Breast epithelium (tissue), 3 donors: Measurements from ENCODE around the gene TRPC4AP.

Source experiments
- POLR2A ChIP-seq: fragments of 450-650 bp; IDR thresholded peaks from one replicate; pipeline ENCODE4 v1.6.1; 2016; ENCODE audit warnings: antibody characterized with exemption, mild to moderate bottlenecking, moderate library complexity
- TF ChIP-seq, protein P1 (sequence below), 3 donors: fragments of 450-650 bp; IDR thresholded peaks; one replicate each; pipeline ENCODE4 v1.5.1; 2016 to 2017; ENCODE audit warnings: antibody characterized with exemption in 3 of 3, mild to moderate bottlenecking in 3 of 3, moderate library complexity in 3 of 3

DNA sequence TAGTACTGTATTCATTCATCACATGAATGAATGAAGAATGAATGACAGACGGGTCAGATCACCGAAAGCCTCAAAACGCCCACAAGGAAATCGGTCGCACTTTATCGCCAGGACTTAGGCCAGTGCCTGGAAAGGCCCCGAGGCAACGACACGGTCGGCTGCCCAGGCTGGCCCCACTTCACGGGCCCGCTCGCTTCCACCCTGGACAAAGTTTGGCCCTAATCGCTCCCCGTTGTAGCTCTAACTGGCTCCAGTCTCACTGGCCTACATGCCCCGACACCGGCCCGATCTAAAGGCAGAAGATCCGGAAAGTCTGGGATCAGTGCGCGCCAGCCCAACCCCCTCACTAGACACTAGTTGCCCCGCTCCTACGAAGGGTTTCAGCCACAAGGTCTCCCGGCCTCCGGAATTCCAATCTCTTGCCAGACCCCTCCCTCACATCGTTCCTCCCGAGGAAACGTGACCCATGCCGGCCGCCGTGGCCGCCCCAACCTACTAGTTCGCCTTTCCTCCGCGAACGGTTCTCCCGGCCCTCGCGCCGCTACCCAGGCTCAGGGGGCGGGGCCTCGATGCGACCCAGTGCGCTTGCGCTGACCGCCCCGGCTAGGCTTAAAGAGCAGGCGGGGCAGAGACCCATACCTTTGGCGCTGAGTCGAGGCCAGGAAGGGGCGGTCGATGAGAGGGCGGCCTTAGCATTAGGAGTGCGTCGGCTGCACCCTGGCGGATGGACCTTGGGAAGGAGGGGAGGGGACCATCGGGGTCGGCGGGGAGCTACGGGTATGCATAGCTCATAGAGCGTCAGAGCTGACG, 137.2 kb downstream of the TRPC4AP start, which contains the start of the genes GSS and MYH7B:
- TF ChIP-seq, protein P1, sequence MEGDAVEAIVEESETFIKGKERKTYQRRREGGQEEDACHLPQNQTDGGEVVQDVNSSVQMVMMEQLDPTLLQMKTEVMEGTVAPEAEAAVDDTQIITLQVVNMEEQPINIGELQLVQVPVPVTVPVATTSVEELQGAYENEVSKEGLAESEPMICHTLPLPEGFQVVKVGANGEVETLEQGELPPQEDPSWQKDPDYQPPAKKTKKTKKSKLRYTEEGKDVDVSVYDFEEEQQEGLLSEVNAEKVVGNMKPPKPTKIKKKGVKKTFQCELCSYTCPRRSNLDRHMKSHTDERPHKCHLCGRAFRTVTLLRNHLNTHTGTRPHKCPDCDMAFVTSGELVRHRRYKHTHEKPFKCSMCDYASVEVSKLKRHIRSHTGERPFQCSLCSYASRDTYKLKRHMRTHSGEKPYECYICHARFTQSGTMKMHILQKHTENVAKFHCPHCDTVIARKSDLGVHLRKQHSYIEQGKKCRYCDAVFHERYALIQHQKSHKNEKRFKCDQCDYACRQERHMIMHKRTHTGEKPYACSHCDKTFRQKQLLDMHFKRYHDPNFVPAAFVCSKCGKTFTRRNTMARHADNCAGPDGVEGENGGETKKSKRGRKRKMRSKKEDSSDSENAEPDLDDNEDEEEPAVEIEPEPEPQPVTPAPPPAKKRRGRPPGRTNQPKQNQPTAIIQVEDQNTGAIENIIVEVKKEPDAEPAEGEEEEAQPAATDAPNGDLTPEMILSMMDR (IDR thresholded peaks at IDR 0.05), result peak in 2 of 3 donors; percentile 57 to 70
- peak; percentile 72 for TF ChIP-seq POLR2A
